ENCODE measurements around the gene C1QTNF3. TPM values are rescaled to one million over a fixed set of nuclear protein-coding genes. Genes with fewer than 3 reads are reported as not detected.

The C1QTNF3 gene
- total and polyA plus RNA-seq, 2 of the 8 experiments (the other 6 are each of a cell fraction or from before 2014, with no cell fraction given): 1.0 to 1.2 TPM

GRCh38 chr5:34047774-34048572 lies 5.0 kb upstream of the C1QTNF3 start:
- H3K79me1 ChIP-seq (ENCODE audit: low read depth, low read length): no peaks in the 10 kb centered on the region
- H2BK15ac ChIP-seq (ENCODE audit: low read length): no peak overlapping the region
- H4K8ac ChIP-seq (ENCODE audit: extremely low read depth, insufficient read depth, low read length): no peak overlapping the region
- H2BK20ac ChIP-seq (ENCODE audit: low read length): no peak overlapping the region
- H3K23ac ChIP-seq (ENCODE audit: insufficient read length): no peak overlapping the region
- H3K23me2 ChIP-seq (ENCODE audit: low read depth, low read length): no peaks in the 10 kb centered on the region; the same call in 1 of the 2 replicates
- H2BK12ac ChIP-seq (ENCODE audit: low read depth, low read length): no peak overlapping the region
- no peak overlapping the region for H3K4ac ChIP-seq (replicated peaks; ENCODE audit: insufficient read length, low read depth, low read length)
- no peaks in the 10 kb centered on the region for H3K27me3 ChIP-seq (replicated peaks in 1 of 4; ENCODE audit: control insufficient read depth in 3 of 4, extremely low read depth in 1 of 4, insufficient read depth in 3 of 4, low read length in 3 of 4)
- no peak overlapping the region for H3K4me2 ChIP-seq (ENCODE audit: insufficient read depth in 1 of 2, low read depth in 2 of 2, low read length in 2 of 2)
- no peak overlapping the region for H2BK120ac ChIP-seq (replicated peaks; ENCODE audit: low read depth, low read length)
- ChIA-PET POLR2A (ENCODE audit: partially characterized antibody) (interaction anchor here (0.7 kb wide), 1 partner anchor 40 kb away, joined by 3 read pairs; no protein-coding TSS in a partner anchor), CTCF (ENCODE audit: partially characterized antibody) (interaction anchor here (0.6 to 2.2 kb wide), 7 partner anchors 8 to 842 kb away, joined by 3 to 10 read pairs (median 5); no protein-coding TSS in a partner anchor)
- no peak overlapping the region for H2AFZ ChIP-seq (ENCODE audit: low read length)
- no peaks in the 10 kb centered on the region; a peak in 1 of 8 replicates for H3K36me3 ChIP-seq (ENCODE audit: control insufficient read depth in 2 of 4, insufficient read depth in 4 of 4, low read length in 3 of 4)
- no peak overlapping the region for H2AK5ac ChIP-seq (ENCODE audit: low read depth, low read length)
- no peak for FAIRE-seq
- H3K4me1 ChIP-seq (replicated peaks in 1 of 4; ENCODE audit: control insufficient read depth in 3 of 4, insufficient read depth in 4 of 4, low read length in 3 of 4): no peaks in the 10 kb centered on the region; a peak in 1 of 7 replicates
- H3K4me3 ChIP-seq (ENCODE audit: extremely low read depth in 1 of 4, insufficient read depth in 2 of 4, low read depth in 3 of 4, low read length in 4 of 4): no peak overlapping the region
- H3K18ac ChIP-seq (ENCODE audit: extremely low read depth, low read length): no peak overlapping the region
- H4K91ac ChIP-seq (replicated peaks; ENCODE audit: insufficient read length, low read length): no peak overlapping the region
- H3K9me3 ChIP-seq (ENCODE audit: insufficient read depth in 2 of 2, low read depth in 1 of 2, low read length in 1 of 2): no peaks in the 10 kb centered on the region
- DNase-seq (ENCODE audit: low read depth in 1 of 2, low spot score in 2 of 2): no peak
- H3K9ac ChIP-seq (replicated peaks in 1 of 4; ENCODE audit: extremely low read depth in 1 of 4, low read depth in 3 of 4, low read length in 3 of 4): no peak overlapping the region
- no peak overlapping the region for H3K56ac ChIP-seq (replicated peaks; ENCODE audit: insufficient read length, low read depth, low read length)
- H3K79me2 ChIP-seq (ENCODE audit: control insufficient read depth in 1 of 2, insufficient read depth in 2 of 2, low read length in 2 of 2): no peaks in the 10 kb centered on the region
- H4K5ac ChIP-seq (ENCODE audit: insufficient read length, low read depth, low read length): no peak overlapping the region
- no peaks in the 10 kb centered on the region for H4K20me1 ChIP-seq (replicated peaks in 1 of 2; ENCODE audit: control insufficient read depth in 1 of 2, insufficient read depth in 2 of 2, low read length in 2 of 2)
- no peak overlapping the region for H3K14ac ChIP-seq (ENCODE audit: insufficient read length)
- no peak overlapping the region for H3K27ac ChIP-seq (ENCODE audit: low read depth, low read length)
- H2BK5ac ChIP-seq (ENCODE audit: low read depth, low read length): no peak overlapping the region
- TF ChIP-seq RFX5 (IDR thresholded peaks at IDR 0.05; ENCODE audit: borderline replicate concordance, low read depth, low read length): no peak
- no peak for TF ChIP-seq ASH2L (IDR thresholded peaks at IDR 0.05; ENCODE audit: low read length)
- TF ChIP-seq POU5F1 (IDR thresholded peaks at IDR 0.05; ENCODE audit: low read depth, low read length): no peak
